IMR-90 (cell line): ENCODE results near the gene GPR161. TPM values are rescaled to one million over a fixed set of nuclear protein-coding genes. Genes with fewer than 3 reads are reported as not detected.
A peak's percentile ranks its signal among the peaks of the same experiment; 100 is the strongest.

Experiments used
- ATAC-seq: fragments of 200-7000 bp; cut with Tn5 transposase; 2 replicates; pipeline ENCODE4 v1.9.1; 2020; ENCODE audit warnings: low read depth, mild to moderate bottlenecking, moderate library complexity
- BruUV-seq: library from RNA; stranded (reverse); fragments of 400-500 nt; replicated peaks from 2 replicates; lab custom pipeline; 2021; lab: Mats Ljungman, UMichigan
- CTCF ChIA-PET: fragments of 300-600 bp; formaldehyde crosslinking; extraction: SDS; loops from one replicate; lab custom pipeline; 2021; ENCODE audit warnings: antibody characterized with exemption; lab: Yijun Ruan, JAX
- POLR2A ChIA-PET: fragments of 300-600 bp; sonication (Branson Sonifier 250); formaldehyde crosslinking; loops from one replicate; lab custom pipeline; 2022; ENCODE audit warnings: antibody characterized with exemption; ENCODE audit not compliant: unreplicated experiment; lab: Charles Lee
- DNase-seq: peaks from one replicate; pipeline ENCODE4 v3.0.0; 2013
- H2AFZ ChIP-seq: replicated peaks from 2 replicates; pipeline ENCODE3; 2013; ENCODE audit warnings: low read length, mild to moderate bottlenecking; ENCODE audit not compliant: poor library complexity
- H2AK5ac ChIP-seq: 2 replicates; pipeline ENCODE4 v1.6.1; 2013; ENCODE audit warnings: low read depth, low read length, inconsistent platforms
- H2AK9ac ChIP-seq: replicated peaks from 2 replicates; pipeline ENCODE3; 2013; ENCODE audit warnings: mild to moderate bottlenecking, low read depth, low read length, moderate library complexity; ENCODE audit not compliant: poor library complexity
- H2BK120ac ChIP-seq: 2 replicates; pipeline ENCODE4 v1.6.1; 2013; ENCODE audit warnings: low read depth, low read length, inconsistent platforms
- H2BK15ac ChIP-seq: 3 replicates; pipeline ENCODE4 v1.6.1; 2013; ENCODE audit warnings: low read depth, low read length, inconsistent platforms
- H2BK20ac ChIP-seq: 2 replicates; pipeline ENCODE4 v1.6.1; 2013; ENCODE audit warnings: low read depth, mild to moderate bottlenecking, inconsistent platforms, low read length, moderate library complexity
- H2BK5ac ChIP-seq: 2 replicates; pipeline ENCODE4 v1.6.1; 2013; ENCODE audit warnings: mild to moderate bottlenecking, low read depth, low read length, inconsistent platforms; ENCODE audit not compliant: poor library complexity, severe bottlenecking
- H3K14ac ChIP-seq: replicated peaks from 2 replicates; pipeline ENCODE4 v1.6.1; 2013; ENCODE audit warnings: low read depth, low read length, inconsistent platforms
- H3K18ac ChIP-seq: 2 replicates; pipeline ENCODE4 v1.6.1; 2013; ENCODE audit warnings: low read depth, low read length, control low read depth
- H3K23ac ChIP-seq: 2 replicates; pipeline ENCODE4 v1.6.1; 2013; ENCODE audit warnings: low read depth, low read length, inconsistent platforms
- H3K27ac ChIP-seq: 2 replicates; pipeline ENCODE4 v1.5.1; 2013; ENCODE audit warnings: mild to moderate bottlenecking, control low read depth, low read length; ENCODE audit not compliant: insufficient read depth
- H3K27me3 ChIP-seq: 2 replicates; pipeline ENCODE4 v1.6.1; 2013; ENCODE audit warnings: low read length; ENCODE audit not compliant: control insufficient read depth, insufficient read depth
- H3K36me3 ChIP-seq: 2 replicates; pipeline ENCODE4 v1.6.1; 2013; ENCODE audit warnings: low read length, mixed read lengths; ENCODE audit not compliant: control insufficient read depth, insufficient read depth
- H3K4ac ChIP-seq: 2 replicates; pipeline ENCODE4 v1.6.1; 2013; ENCODE audit warnings: low read depth, low read length, inconsistent platforms
- H3K4me1 ChIP-seq: 2 replicates; pipeline ENCODE4 v1.6.1; 2013; ENCODE audit warnings: low read length, mixed read lengths; ENCODE audit not compliant: control insufficient read depth, insufficient read depth
- H3K4me2 ChIP-seq: 2 replicates; pipeline ENCODE4 v1.6.1; 2013; ENCODE audit warnings: low read depth, mild to moderate bottlenecking, control low read depth, low read length, moderate library complexity
- H3K4me3 ChIP-seq: 2 replicates; pipeline ENCODE4 v1.5.1; 2013; ENCODE audit warnings: low read depth, mild to moderate bottlenecking, control low read depth, low read length, moderate library complexity; ENCODE audit not compliant: insufficient read depth
- H3K56ac ChIP-seq: 2 replicates; pipeline ENCODE4 v1.6.1; 2013; ENCODE audit warnings: low read length, inconsistent platforms; ENCODE audit not compliant: insufficient read depth; ENCODE audit errors: extremely low read depth
- H3K79me1 ChIP-seq, 2 experiments: 2 replicates each; pipeline ENCODE4 v1.6.1; 2013; ENCODE audit warnings: low read length in 2 of 2, inconsistent platforms in 1 of 2, low read depth in 1 of 2
- H3K9ac ChIP-seq: 2 replicates; pipeline ENCODE4 v1.6.1; 2013; ENCODE audit warnings: low read depth, low read length, control low read depth
- H3K9me1 ChIP-seq: 2 replicates; pipeline ENCODE4 v1.6.1; 2013; ENCODE audit warnings: low read length, inconsistent platforms; ENCODE audit not compliant: insufficient read depth
- H3K9me3 ChIP-seq: 2 replicates; pipeline ENCODE4 v1.6.1; 2013; ENCODE audit warnings: low read length; ENCODE audit not compliant: control insufficient read depth, insufficient read depth
- H4K20me1 ChIP-seq: 2 replicates; pipeline ENCODE4 v1.6.1; 2013; ENCODE audit warnings: low read length, inconsistent platforms; ENCODE audit not compliant: insufficient read depth
- H4K5ac ChIP-seq: 2 replicates; pipeline ENCODE4 v1.6.1; 2013; ENCODE audit warnings: mild to moderate bottlenecking, low read depth, low read length, control low read depth
- H4K8ac ChIP-seq, 2 experiments: 2 replicates each; pipeline ENCODE4 v1.6.1; 2013; ENCODE audit warnings: low read depth in 2 of 2, low read length in 2 of 2, control low read depth in 1 of 2, inconsistent platforms in 1 of 2
- H4K91ac ChIP-seq: 2 replicates; pipeline ENCODE4 v1.6.1; 2013; ENCODE audit warnings: low read depth, low read length, inconsistent platforms; ENCODE audit not compliant: insufficient read depth
- CHD1 ChIP-seq: IDR thresholded peaks from 2 replicates; pipeline ENCODE4 v1.6.1; 2012; ENCODE audit warnings: low read depth, low read length, improper control_type of control experiment
- FOS ChIP-seq: fragments of 150-350 bp; IDR thresholded peaks from 2 replicates; pipeline ENCODE4 v1.6.1; 2016; ENCODE audit warnings: low read depth, low read length
- MAZ ChIP-seq: IDR thresholded peaks from 2 replicates; pipeline ENCODE4 v1.6.1; 2012; ENCODE audit warnings: low read depth, mild to moderate bottlenecking, low read length, improper control_type of control experiment, moderate library complexity, borderline replicate concordance
- MXI1 ChIP-seq: IDR thresholded peaks from 2 replicates; pipeline ENCODE4 v1.6.1; 2012; ENCODE audit warnings: low read depth, mild to moderate bottlenecking, low read length, moderate library complexity, borderline replicate concordance
- RAD21 ChIP-seq: IDR thresholded peaks from 2 replicates; pipeline ENCODE4 v1.6.1; 2012; ENCODE audit warnings: low read length, improper control_type of control experiment
- RFX5 ChIP-seq: IDR thresholded peaks from 2 replicates; pipeline ENCODE4 v1.8.0; 2012; ENCODE audit warnings: low read depth, mild to moderate bottlenecking, low read length, moderate library complexity
- SMC3 ChIP-seq: fragments of 150-350 bp; IDR thresholded peaks from 2 replicates; pipeline ENCODE4 v1.6.1; 2016; ENCODE audit warnings: low read depth, mild to moderate bottlenecking, antibody characterized with exemption, low read length, moderate library complexity
- WGBS, 2 experiments: methylation state at CpG; one replicate each; pipeline versions ENCODE4 v1.1.5 to v1.1.7; 2013; ENCODE audit warnings: missing lambda C conversion rate in 2 of 2; ENCODE audit not compliant: insufficient read length in 1 of 2; ENCODE audit errors: extremely low coverage in 2 of 2; 5-methylcytosine and 5-hydroxymethylcytosine counted together
- dilution Hi-C: fragments of 300-500 bp; cut with HindIII; formaldehyde crosslinking; loops from one replicate; pipeline ENCODE4 v1.14.3; 2018; ENCODE audit warnings: low sequenced_read_pairs; ENCODE audit not compliant: unreplicated experiment
- in situ Hi-C: fragments of 300-500 bp; cut with MboI; formaldehyde crosslinking; loops from 3 replicates; pipeline ENCODE4 v1.14.3; 2019; ENCODE audit warnings: low sequenced_read_pairs, inconsistent platforms, mixed read lengths
- intact Hi-C: fragments of 100-400 bp; cut with micrococcal nuclease; formaldehyde crosslinking; loops from 2 replicates; pipeline ENCODE4 v1.10.0; 2022
- polyA plus RNA-seq, 3 experiments: library from polyadenylated mRNA; depleted of rRNA; stranded (reverse); fragments of >200 nt; gene quantifications; 2 replicates each; pipeline ENCODE4 v1.2.3, GENCODE V29; 2012; ENCODE audit warnings: low replicate concordance in 1 of 3
- total RNA-seq: library from RNA; depleted of rRNA; stranded (reverse); fragments of >200 nt; gene quantifications from 2 replicates; pipeline ENCODE4 v1.2.3, GENCODE V29; 2012

GPR161 gene
- total and polyA plus RNA-seq, 2 of the 4 experiments (the other 2 are of a cell fraction): 12.5 to 13.3 TPM

DNA sequence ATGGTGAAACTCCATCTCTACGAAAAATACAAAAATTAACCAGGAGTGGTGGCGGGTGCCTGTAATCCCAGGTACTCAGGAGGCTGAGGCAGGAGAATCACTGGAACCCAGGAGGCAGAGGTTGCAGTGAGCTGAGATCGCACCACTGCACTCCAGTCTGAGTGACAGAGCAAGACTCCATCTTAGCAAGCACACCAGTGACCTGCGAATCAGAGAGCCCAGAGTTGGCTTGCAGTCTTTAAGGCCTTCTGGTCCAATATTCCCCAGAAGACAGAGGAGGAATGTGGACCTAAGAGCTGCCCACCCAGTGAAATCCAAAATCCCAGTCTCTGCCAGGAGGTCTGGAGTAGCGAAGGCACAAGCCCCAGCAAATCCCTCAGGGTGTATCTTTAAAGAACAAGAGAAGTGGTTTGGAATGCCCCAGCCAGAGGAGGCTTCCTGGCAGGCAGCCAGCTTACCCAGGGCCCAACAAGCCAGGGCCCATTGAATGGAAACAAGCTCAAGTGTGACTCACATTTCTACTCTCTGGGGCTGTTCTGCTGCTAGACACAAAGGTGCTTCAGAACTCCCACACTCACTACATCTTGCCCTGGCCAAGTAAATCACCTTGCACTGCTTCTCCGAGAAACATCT is 23.9 kb downstream of the GPR161 start:
- no peak overlapping the region for H3K4ac ChIP-seq
- no TSS peak for BruUV-seq
- H3K4me2 ChIP-seq: no peak overlapping the region
- intact Hi-C loops (no loop called here), dilution Hi-C loops (no loop called here), in situ Hi-C loops (no loop called here)
- no peak overlapping the region for H2BK20ac ChIP-seq
- peaks cover 8% of the 10 kb centered on the region for H3K36me3 ChIP-seq
- no peak overlapping the region for H3K27ac ChIP-seq
- H2AFZ ChIP-seq: no peak overlapping the region
- peaks cover 12 to 23% of the 10 kb centered on the region in 2 experiments; a peak in 3 of 4 replicates for H3K79me1 ChIP-seq
- 0 out of 4 replicates have a peak overlapping the region, but pooled peaks of 1 of the 2 experiments have one; percentile 3 for H4K8ac ChIP-seq
- no peak overlapping the region for H2AK5ac ChIP-seq
- H2BK120ac ChIP-seq: no peak overlapping the region
- H4K91ac ChIP-seq: no peak overlapping the region
- H3K56ac ChIP-seq: no peak overlapping the region
- peaks cover 8% of the 10 kb centered on the region for H3K9me1 ChIP-seq
- DNase-seq (peak; percentile 81), ATAC-seq (peak; percentile 88)
- peak overlapping the region; percentile 49; the same call in 1 of the 2 replicates for H4K5ac ChIP-seq
- no peak overlapping the region for H2BK15ac ChIP-seq
- POLR2A ChIA-PET: no interaction called here
- no peak overlapping the region for H2BK5ac ChIP-seq
- H4K20me1 ChIP-seq: no peaks in the 10 kb centered on the region
- CTCF ChIA-PET: interaction anchor here (1.9 kb wide), 1 partner anchor 31 kb away, joined by 7 read pairs; no protein-coding TSS in a partner anchor
- no peak overlapping the region for H3K4me3 ChIP-seq
- H3K9me3 ChIP-seq: no peaks in the 10 kb centered on the region
- peaks cover 1% of the 10 kb centered on the region; the same call in 1 of the 2 replicates for H3K4me1 ChIP-seq
- H3K18ac ChIP-seq: 0 out of 2 replicates have a peak overlapping the region, but pooled peaks have one; percentile 35
- H3K27me3 ChIP-seq: no peaks in the 10 kb centered on the region
- no peak overlapping the region for H3K9ac ChIP-seq
- H2AK9ac ChIP-seq: no peak overlapping the region
- TF ChIP-seq FOS (no peak), MAZ (no peak), MXI1 (no peak), SMC3 (no peak), RFX5 (no peak), RAD21 (no peak), CHD1 (no peak)
- no peak overlapping the region for H3K14ac ChIP-seq
- no peak overlapping the region for H3K23ac ChIP-seq
- 92% methylated on average over 2 of the region's 6 CpGs; no CpG with 5 or more reads in 1 of the 2 experiments for WGBS, 2 experiments
